Putamen (tissue), 1 donor: Measurements from ENCODE around the gene ATAD1.

Source experiments
- DNase-seq: peaks from one replicate; pipeline ENCODE4 v3.0.0-alpha.2; 2016; ENCODE audit warnings: low spot score

Gene ATAD1

GRCh38 chr10:87715552-87716347 is 102.3 kb downstream of the ATAD1 start:
- no peak for DNase-seq

DNA sequence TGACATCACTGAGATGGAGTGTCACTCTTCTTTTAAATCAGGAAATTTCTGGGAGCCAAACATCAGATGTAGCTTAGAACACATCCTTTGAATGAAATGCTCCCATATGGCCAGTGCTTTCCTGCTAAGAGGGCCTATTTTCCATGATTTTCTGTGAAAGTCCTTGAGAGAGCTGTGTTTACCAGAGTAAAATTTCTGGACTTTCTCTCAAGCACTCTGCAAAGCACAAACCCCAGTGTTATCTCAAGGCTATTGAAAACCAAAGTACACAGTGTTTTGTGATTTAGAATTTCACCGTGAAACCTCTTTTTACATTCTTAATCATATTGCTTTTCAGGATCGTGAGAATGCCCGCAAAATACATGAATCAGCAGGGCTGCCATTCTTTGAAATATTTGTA is 104.3 kb downstream of the ATAD1 start:
- DNase-seq = no peak

DNA sequence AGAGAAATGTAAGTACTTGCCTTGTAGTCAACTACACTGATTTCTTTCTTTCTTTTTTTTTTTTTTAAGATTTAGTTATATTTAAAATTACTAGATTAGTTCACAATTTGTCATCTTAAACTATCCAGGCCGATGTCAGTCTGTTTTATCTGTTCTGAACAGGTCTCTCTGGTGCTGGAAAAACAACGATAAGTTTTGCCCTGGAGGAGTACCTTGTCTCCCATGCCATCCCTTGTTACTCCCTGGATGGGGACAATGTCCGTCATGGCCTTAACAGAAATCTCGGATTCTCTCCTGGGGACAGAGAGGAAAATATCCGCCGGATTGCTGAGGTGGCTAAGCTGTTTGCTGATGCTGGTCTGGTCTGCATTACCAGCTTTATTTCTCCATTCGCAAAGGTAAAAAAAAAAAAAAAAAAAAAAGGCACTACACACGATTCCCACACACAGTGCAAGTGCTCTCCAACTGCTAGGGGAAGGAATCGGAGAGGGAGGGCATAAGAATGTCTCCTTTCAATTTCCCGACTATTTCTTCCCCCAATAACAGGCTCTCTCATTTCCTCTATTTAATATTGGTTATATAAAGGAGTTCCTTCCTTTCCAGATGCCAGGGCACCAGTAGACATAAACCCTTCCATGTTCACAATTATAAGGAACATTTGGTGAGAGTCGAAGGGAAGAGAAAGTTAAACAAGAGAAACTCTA is 105.0 kb downstream of the ATAD1 start:
- DNase-seq = no peak

GRCh38 chr10:87707254-87707653 is 110.8 kb downstream of the ATAD1 start:
- DNase-seq = no peak

DNA sequence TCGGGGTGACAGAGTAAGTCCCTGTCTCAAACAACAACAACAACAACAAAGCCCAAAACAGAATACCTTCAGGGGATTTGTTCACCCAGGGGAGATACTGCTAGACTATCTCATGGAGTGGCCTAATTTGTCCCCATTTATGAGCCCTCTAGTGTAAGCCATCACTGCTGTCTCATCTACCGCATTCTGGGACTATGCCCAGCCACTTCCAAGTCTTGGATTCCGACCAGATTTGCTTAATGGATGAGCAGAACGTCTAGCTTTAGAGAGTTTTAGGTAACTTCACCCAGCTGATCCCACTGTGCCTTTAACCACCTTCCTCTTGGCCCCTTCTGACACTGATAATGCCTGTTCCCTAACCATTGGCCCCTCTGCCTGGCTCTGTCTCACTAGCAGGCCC is 111.3 kb downstream of the ATAD1 start:
- no peak for DNase-seq

DNA sequence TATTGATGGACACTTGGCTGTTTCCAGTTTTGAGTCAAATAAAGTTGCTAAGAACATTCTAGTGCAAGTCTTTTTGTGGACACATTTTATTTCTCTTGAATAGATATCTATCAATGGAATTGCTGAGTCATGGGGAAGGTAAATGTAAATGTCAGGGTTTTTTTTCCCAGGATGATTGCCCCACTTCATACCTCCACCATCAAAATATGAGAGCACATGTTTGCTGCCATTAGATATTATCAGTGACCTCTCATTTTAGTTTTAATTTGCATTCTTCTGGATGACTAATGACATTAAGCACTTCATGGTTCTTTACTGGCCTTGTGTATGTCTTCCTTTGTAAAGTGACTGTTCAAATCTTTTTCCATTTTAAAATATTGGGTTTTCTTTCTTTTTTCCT is 112.7 kb downstream of the ATAD1 start:
- no peak for DNase-seq

GRCh38 chr10:87703771-87704170 is 114.3 kb downstream of the ATAD1 start:
- DNase-seq = no peak

- no peak for DNase-seq
Measured at GRCh38 chr10:87702973-87703294, 115.1 kb downstream of the ATAD1 start.

DNA sequence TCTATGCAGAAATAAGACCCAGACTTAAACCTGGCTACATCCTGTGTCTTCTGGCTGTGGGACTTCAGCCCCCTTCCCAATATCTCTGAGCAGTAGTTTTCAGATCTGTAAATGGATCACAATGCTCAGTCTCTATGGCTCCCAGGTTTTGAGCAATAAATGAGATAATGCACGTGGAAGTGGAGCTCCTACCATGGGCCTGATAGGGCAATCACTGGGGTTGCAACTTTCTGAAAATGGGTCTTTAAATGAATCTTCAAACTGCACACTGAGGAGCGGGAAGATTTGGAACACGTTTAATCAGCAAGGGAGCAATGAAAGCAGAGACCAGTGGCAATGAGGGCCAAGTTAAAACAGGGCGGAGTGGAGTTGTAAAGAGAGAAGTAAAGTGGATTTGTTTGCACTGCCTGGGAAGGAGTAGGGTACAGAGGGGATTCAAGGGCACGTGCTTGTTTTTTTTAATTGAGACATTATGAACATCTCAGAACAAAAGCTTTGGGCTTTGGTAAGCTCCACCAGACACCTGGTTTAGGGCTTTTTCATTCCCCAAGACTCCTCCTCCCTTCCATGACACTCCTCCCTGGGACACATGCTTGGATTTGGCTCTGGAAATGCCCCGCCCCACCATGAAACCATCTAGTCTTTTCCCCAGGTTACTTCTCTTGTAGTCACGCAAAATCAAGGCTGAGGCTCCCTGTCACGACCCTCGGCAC is 115.6 kb downstream of the ATAD1 start:
- no peak for DNase-seq
